Activated naive CD4-positive, alpha-beta T cell treated with anti-CD3 and anti-CD28 coated beads, Interleukin-2, amount 50 U/mL, for 24 hours (primary cell): ENCODE results near the gene HK1.
"Not testable (repeated sequence)": the region's sequence is repeated elsewhere in the genome, so short reads cannot be mapped to it uniquely, and the experiment has no call there.

Source experiments
- H3K27ac Mint-ChIP-seq: one replicate; pipeline ENCODE4 v1.8.0; 2021; ENCODE audit warnings: mild to moderate bottlenecking, mixed read lengths
- H3K27me3 Mint-ChIP-seq: one replicate; pipeline ENCODE4 v1.8.0; 2021; ENCODE audit warnings: mixed read lengths
- H3K36me3 Mint-ChIP-seq: one replicate; pipeline ENCODE4 v1.8.0; 2021; ENCODE audit warnings: mixed read lengths
- H3K4me1 Mint-ChIP-seq: one replicate; pipeline ENCODE4 v1.8.0; 2021; ENCODE audit warnings: mixed read lengths
- H3K4me3 Mint-ChIP-seq: one replicate; pipeline ENCODE4 v1.8.0; 2021; ENCODE audit warnings: mild to moderate bottlenecking, mixed read lengths
- H3K9me3 Mint-ChIP-seq: one replicate; pipeline ENCODE4 v1.8.0; 2021; ENCODE audit warnings: mixed read lengths

Gene HK1

GRCh38 chr10:69246581-69247312 is 31.5 kb upstream of the HK1 start:
- H3K27me3 Mint-ChIP-seq: no peaks in the 10 kb centered on the region
- no peaks in the 10 kb centered on the region for H3K9me3 Mint-ChIP-seq
- no peaks in the 10 kb centered on the region for H3K4me1 Mint-ChIP-seq
- no peaks in the 10 kb centered on the region for H3K36me3 Mint-ChIP-seq
- no peak overlapping the region for H3K27ac Mint-ChIP-seq
- no peak overlapping the region for H3K4me3 Mint-ChIP-seq

GRCh38 chr10:69247313-69247710 is 31.0 kb upstream of the HK1 start:
- no peak overlapping the region for H3K4me3 Mint-ChIP-seq
- H3K9me3 Mint-ChIP-seq: no peaks in the 10 kb centered on the region
- no peaks in the 10 kb centered on the region for H3K4me1 Mint-ChIP-seq
- H3K27me3 Mint-ChIP-seq: no peaks in the 10 kb centered on the region
- no peaks in the 10 kb centered on the region for H3K36me3 Mint-ChIP-seq
- no peak overlapping the region for H3K27ac Mint-ChIP-seq

- Mint-ChIP-seq H3K27me3 (no peaks in the 10 kb centered on the region), H3K27ac (no peak overlapping the region), H3K4me3 (no peak overlapping the region), H3K4me1 (no peaks in the 10 kb centered on the region), H3K9me3 (no peaks in the 10 kb centered on the region), H3K36me3 (no peaks in the 10 kb centered on the region)
Observed at GRCh38 chr10:69248117-69248730, 30.1 kb upstream of the HK1 start.

GRCh38 chr10:69250041-69250440 is 28.3 kb upstream of the HK1 start:
- no peak overlapping the region for H3K27ac Mint-ChIP-seq
- H3K4me3 Mint-ChIP-seq: no peak overlapping the region
- no peaks in the 10 kb centered on the region for H3K27me3 Mint-ChIP-seq
- H3K36me3 Mint-ChIP-seq: peaks cover 2% of the 10 kb centered on the region
- no peaks in the 10 kb centered on the region for H3K9me3 Mint-ChIP-seq
- no peaks in the 10 kb centered on the region for H3K4me1 Mint-ChIP-seq

- H3K4me3 Mint-ChIP-seq, H3K27me3 Mint-ChIP-seq, H3K36me3 Mint-ChIP-seq, H3K9me3 Mint-ChIP-seq, H3K4me1 Mint-ChIP-seq, H3K27ac Mint-ChIP-seq: not testable (repeated sequence)
Observed at GRCh38 chr10:69251417-69251816, 26.9 kb upstream of the HK1 start.

GRCh38 chr10:69253171-69253570 is 25.1 kb upstream of the HK1 start:
- Mint-ChIP-seq H3K27ac (no peak overlapping the region), H3K4me3 (no peak overlapping the region), H3K4me1 (no peaks in the 10 kb centered on the region), H3K9me3 (no peaks in the 10 kb centered on the region), H3K27me3 (no peaks in the 10 kb centered on the region), H3K36me3 (peaks cover 2% of the 10 kb centered on the region)

- Mint-ChIP-seq H3K36me3 (peaks cover 2% of the 10 kb centered on the region), H3K4me3 (no peak overlapping the region), H3K27ac (no peak overlapping the region), H3K9me3 (no peaks in the 10 kb centered on the region), H3K4me1 (no peaks in the 10 kb centered on the region), H3K27me3 (no peaks in the 10 kb centered on the region)
Observed at GRCh38 chr10:69254877-69255276, 23.4 kb upstream of the HK1 start.

GRCh38 chr10:69259547-69260243 is 18.6 kb upstream of the HK1 start:
- Mint-ChIP-seq H3K36me3 (no peaks in the 10 kb centered on the region), H3K27ac (no peak overlapping the region), H3K27me3 (no peaks in the 10 kb centered on the region), H3K4me3 (no peak overlapping the region), H3K9me3 (no peaks in the 10 kb centered on the region), H3K4me1 (peaks cover 4% of the 10 kb centered on the region)

GRCh38 chr10:69261184-69261583 is 17.1 kb upstream of the HK1 start:
- Mint-ChIP-seq H3K27ac (no peak overlapping the region), H3K4me3 (no peak overlapping the region)

GRCh38 chr10:69262292-69262751 is 16.0 kb upstream of the HK1 start:
- H3K9me3 Mint-ChIP-seq: no peaks in the 10 kb centered on the region
- no peak overlapping the region for H3K4me3 Mint-ChIP-seq
- H3K27ac Mint-ChIP-seq: no peak overlapping the region
- H3K27me3 Mint-ChIP-seq: no peaks in the 10 kb centered on the region
- H3K36me3 Mint-ChIP-seq: no peaks in the 10 kb centered on the region
- H3K4me1 Mint-ChIP-seq: peaks cover 4% of the 10 kb centered on the region

More at GRCh38 chr10:69261184-69261583, 17.1 kb upstream of the HK1 start:
- H3K36me3 Mint-ChIP-seq: no peaks in the 10 kb centered on the region
- peaks cover 4% of the 10 kb centered on the region for H3K4me1 Mint-ChIP-seq
- H3K9me3 Mint-ChIP-seq: no peaks in the 10 kb centered on the region
- no peaks in the 10 kb centered on the region for H3K27me3 Mint-ChIP-seq

GRCh38 chr10:69265521-69265920 is 12.8 kb upstream of the HK1 start:
- peaks cover 4% of the 10 kb centered on the region for H3K4me1 Mint-ChIP-seq
- no peak overlapping the region for H3K27ac Mint-ChIP-seq
- no peaks in the 10 kb centered on the region for H3K27me3 Mint-ChIP-seq
- H3K9me3 Mint-ChIP-seq: no peaks in the 10 kb centered on the region
- H3K36me3 Mint-ChIP-seq: no peaks in the 10 kb centered on the region
- H3K4me3 Mint-ChIP-seq: no peak overlapping the region

GRCh38 chr10:69268761-69269416 is 9.4 kb upstream of the HK1 start:
- peaks cover 5% of the 10 kb centered on the region for H3K4me1 Mint-ChIP-seq
- no peaks in the 10 kb centered on the region for H3K9me3 Mint-ChIP-seq

GRCh38 chr10:69269761-69270160 is 8.5 kb upstream of the HK1 start:
- no peaks in the 10 kb centered on the region for H3K36me3 Mint-ChIP-seq
- H3K4me1 Mint-ChIP-seq: peaks cover 5% of the 10 kb centered on the region
- H3K27me3 Mint-ChIP-seq: no peaks in the 10 kb centered on the region
- no peaks in the 10 kb centered on the region for H3K9me3 Mint-ChIP-seq
- no peak overlapping the region for H3K27ac Mint-ChIP-seq
- H3K4me3 Mint-ChIP-seq: no peak overlapping the region

More at GRCh38 chr10:69268761-69269416, 9.4 kb upstream of the HK1 start:
- H3K36me3 Mint-ChIP-seq: no peaks in the 10 kb centered on the region
- H3K27me3 Mint-ChIP-seq: no peaks in the 10 kb centered on the region
- H3K27ac Mint-ChIP-seq: no peak overlapping the region
- H3K4me3 Mint-ChIP-seq: no peak overlapping the region

GRCh38 chr10:69270990-69271389 is 7.3 kb upstream of the HK1 start:
- no peaks in the 10 kb centered on the region for H3K27me3 Mint-ChIP-seq
- H3K27ac Mint-ChIP-seq: no peak overlapping the region
- H3K4me3 Mint-ChIP-seq: no peak overlapping the region
- no peaks in the 10 kb centered on the region for H3K9me3 Mint-ChIP-seq
- H3K4me1 Mint-ChIP-seq: peaks cover 5% of the 10 kb centered on the region
- H3K36me3 Mint-ChIP-seq: no peaks in the 10 kb centered on the region

GRCh38 chr10:69272624-69273023 is 5.7 kb upstream of the HK1 start:
- Mint-ChIP-seq H3K27me3 (no peaks in the 10 kb centered on the region), H3K4me3 (no peak overlapping the region), H3K4me1 (peaks cover 5% of the 10 kb centered on the region), H3K9me3 (no peaks in the 10 kb centered on the region), H3K36me3 (no peaks in the 10 kb centered on the region), H3K27ac (no peak overlapping the region)

GRCh38 chr10:69275444-69275843 is 2.9 kb upstream of the HK1 start:
- Mint-ChIP-seq H3K4me3 (no peak overlapping the region), H3K4me1 (peaks cover 5% of the 10 kb centered on the region), H3K27ac (no peak overlapping the region), H3K27me3 (no peaks in the 10 kb centered on the region), H3K9me3 (no peaks in the 10 kb centered on the region), H3K36me3 (no peaks in the 10 kb centered on the region)
